ENCODE results near the gene BICDL2.
A peak's percentile ranks its signal among the peaks of the same experiment; 100 is the strongest.

Gene BICDL2

DNA sequence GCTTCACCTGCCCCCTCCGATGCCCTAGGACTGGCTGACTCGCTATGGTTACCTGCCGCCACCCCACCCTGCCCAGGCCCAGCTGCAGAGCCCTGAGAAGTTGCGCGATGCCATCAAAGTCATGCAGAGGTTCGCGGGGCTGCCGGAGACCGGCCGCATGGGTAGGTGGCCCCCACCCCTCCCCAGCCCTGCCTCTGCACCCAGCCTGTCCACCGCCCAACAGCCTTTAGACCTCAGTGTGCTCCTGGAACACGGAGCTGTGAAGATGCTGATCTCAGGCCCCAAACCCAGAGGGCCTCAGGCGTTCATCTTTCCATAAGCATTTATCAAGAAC is 10.6 kb upstream of the BICDL2 start:
- DNase-seq (ENCODE audit: low read depth in 2 of 2) = no peak

DNA sequence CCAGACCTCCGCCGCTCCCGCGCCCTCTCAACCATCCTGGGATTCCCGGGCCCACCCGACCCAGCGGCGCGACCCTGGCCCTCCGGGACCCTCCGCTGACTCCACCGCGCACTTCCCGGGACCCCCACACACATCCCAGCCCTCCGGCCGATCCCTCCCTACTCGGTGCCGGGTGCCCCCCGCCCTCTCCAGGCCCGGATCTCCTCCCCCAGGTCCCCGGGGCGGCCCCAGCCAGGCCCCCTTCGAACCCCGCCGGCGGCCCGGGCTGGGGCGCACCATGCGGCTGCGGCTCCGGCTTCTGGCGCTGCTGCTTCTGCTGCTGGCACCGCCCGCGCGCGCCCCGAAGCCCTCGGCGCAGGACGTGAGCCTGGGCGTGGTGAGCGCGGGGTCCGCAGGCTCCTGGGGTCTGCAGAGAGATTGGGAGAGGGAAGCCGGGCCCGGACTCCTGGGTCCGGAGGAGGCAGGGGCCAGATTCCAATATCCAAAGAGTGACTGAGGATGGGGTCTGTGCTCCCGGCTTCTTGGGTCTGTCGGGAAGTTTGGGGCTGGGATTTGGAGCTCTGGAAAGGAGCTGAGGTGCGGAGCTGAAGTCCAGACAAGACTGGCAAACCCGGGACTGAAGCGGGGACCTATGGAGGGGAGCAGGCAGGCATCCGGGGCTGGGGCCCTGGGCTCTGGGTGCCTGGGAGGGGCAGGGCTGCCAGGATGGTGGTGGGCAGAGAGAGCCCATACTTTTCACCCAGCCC is 10.1 kb upstream of the BICDL2 start:
- no peak for DNase-seq (ENCODE audit: low read depth in 2 of 2)

DNA sequence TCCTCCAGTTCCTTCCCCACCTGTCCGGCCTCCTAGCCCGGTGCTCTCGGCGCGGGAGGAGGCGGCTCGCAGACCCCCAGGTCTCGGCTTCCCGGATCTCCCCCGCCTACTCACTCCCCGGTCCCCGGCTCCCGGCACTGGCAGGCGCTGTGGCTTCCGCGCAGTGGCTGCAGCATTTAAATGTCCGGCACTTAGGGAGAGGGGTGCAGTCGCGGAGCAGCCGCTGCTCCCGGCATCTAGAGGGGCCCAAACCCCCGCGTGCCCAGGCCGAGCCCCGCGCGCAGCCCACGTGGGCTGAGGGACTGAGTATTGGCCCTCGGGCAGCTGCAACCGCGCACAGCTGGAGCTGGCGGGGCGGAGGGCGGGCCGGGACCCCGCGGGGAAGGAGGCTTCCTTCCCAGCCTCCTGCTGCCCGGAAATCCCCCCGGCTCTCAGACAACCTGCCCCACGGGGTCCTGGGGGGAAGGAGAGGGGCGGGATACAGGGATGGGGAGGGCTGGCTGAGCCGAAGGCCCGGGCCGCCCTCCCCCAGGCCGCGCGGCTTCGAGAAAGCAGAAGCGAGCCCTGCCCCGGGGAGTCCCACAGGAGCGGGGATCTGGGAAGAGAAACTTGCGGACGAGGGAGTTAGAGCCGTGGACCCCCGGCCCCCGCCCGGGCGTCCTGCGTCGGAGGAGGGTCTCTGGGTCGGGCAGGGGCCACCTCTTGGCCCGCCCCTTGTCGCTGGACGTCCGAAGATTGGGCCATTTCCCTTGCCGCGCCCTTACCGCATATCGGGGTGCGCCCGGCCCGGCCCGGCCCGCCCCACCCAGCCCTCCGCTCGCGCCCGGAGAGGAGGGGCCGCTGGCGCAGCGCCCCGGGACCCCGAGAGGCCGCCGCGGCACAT is 9.3 kb upstream of the BICDL2 start, which contains the start of gene MMP25:
TSS of gene MMP25 (plus strand) at position 804 of the 883 bp plus-strand sequence. CDS start 357 bp downstream, outside the sequence.
- DNase-seq (ENCODE audit: low read depth in 2 of 2) = no peak

DNA sequence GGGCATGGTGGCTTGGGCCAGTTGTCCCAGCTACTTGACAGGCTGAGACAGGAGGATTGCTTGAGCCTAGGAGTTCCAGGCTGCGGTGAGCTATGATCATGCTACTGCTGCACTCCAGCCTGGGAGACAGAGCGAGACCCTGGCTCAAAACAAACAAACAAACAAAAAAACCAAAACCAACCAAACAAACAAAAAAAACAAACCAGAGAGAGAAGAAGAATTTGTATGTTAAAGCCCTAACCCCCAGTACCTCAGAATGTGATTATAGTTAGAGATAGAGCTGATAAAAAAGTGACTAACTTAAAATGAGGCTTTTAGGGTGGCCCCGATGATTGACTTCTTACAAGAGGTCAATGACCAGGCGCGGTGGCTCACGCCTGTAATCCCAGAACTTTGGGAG is 8.0 kb upstream of the BICDL2 start:
- DNase-seq (ENCODE audit: low read depth in 2 of 2) = no peak

DNA sequence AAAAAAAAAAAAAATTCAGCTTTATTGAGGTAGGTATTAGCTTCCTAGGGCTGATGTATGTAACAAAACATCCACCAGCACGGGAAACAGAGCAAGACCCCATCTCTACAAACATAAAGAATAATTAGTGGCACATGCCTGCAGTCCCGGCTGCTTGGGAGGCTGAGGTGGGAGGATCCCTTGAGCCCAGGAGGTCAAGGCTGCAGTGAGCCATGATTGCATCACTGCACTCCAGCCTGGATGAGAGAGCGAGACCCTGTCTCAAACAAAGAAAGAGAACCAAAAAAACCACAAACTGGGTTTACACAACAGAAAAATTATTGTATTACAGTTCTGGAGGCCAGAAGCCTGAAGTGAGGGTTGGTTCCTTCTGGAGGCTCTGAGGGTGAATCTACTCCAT is 5.6 kb upstream of the BICDL2 start:
- no peak for DNase-seq (ENCODE audit: low read depth in 2 of 2)

DNA sequence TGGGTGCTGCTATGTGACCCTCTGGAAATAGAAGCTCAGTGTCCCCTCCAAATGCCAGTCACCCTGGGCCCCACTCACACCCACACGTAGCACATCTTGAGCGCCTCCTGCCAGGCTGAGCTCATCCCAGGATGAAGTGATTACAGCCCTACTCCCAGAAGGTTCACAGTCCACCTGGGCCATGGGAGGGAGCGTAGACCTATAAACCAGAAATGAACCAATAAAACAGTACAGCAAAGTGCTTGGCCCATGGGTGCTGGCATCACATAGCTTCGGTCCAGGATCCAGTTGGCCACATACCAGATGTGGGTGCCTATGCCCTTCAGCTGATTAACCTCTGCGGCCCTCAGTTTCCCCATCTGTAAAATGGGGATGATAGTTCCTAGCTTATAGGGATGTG is 2.2 kb upstream of the BICDL2 start:
- DNase-seq (ENCODE audit: low read depth in 2 of 2) = no peak

DNA sequence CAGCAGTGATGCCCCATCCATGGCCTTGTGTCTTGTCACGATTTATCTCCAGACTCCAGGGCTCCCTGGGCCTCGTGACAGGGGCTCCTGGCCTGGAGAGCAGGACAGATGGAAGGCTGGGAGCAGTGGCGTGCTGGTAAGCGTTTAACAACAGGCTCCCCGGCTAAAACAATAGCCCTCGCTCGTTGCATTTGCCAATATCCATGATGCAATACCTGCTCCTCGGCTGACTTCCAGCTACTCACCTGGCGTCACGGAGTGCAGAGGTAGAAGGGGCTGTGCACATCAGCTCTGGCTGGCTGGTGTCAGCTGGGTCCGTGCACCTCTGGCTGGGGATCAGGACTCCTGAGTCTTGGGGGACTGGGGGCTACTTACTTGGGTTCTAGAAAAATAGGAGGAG is 1.5 kb upstream of the BICDL2 start:
- DNase-seq (ENCODE audit: low read depth in 2 of 2) = no peak

DNA sequence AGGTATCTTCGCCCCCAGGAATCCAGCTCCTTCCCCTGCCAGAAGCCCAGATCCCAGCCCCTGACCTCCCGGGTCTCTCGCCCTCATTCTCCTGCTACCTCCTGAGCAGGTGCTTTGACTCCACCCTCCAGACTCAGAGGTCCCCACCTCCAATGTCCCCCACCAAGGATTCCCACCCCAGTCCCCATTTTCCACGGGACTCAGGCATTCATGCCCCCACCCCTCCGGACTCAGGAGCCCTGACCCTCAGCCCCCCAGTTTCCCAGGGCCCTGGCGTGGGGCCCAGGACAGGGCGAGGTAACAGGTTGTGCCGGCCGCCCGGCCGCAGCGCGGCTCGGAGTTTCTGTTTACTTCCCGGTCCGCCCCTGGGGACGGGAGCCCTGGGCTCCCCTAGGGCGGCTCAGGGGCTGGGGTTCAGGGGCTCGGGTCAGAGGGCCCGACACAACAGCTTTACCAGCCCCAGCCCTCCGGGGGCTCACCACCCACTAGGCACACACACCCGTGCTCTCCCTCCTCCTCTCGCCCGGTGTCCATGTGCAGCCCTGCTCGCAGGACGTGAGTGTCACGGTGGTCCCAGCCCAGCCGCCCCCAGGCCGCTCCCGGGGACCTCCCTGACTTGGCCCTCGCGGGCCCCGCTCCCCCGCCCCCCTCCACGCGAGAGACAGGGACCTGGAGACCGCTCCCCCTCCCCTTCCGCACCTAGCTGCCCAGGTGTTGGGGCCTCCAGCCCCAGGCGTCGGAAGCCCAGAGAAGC is 595 bp downstream of the BICDL2 start:
- DNase-seq (ENCODE audit: low read depth in 2 of 2) = no peak

DNA sequence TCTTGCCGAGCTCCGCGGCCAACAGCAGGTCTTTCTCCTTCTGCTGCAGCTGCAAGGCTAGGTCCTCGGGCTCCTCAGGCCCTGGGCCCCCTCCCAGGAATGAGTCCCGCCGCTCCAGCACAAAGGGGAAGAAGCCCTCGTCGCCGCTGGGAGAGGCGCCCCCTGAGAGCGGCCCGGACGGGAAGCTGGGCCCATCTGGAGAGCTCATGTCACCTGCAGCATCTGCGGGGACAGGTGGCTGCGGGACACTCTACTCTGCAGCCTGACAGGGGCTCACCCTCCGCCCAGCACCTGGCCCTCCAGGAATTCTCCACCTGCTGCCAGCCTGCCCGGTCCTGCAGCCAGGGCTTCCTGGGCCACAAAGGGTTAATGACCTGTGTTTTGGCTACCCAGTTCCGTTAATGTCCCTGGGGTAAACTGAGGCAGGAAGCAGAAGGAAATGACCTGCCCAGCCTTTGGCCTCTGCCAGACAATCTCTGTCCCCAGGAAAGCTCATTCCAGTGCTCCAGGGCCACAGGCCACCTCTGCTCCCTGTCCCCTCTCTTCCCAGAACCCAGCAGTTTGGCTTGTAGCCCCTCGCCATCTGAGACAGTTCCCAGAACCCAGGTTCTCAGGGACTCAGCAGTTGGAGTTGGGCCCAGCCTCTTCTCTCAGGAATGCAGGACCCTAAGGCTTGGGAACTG is 1.3 kb downstream of the BICDL2 start:
- DNase-seq (ENCODE audit: low read depth in 2 of 2) = no peak

DNA sequence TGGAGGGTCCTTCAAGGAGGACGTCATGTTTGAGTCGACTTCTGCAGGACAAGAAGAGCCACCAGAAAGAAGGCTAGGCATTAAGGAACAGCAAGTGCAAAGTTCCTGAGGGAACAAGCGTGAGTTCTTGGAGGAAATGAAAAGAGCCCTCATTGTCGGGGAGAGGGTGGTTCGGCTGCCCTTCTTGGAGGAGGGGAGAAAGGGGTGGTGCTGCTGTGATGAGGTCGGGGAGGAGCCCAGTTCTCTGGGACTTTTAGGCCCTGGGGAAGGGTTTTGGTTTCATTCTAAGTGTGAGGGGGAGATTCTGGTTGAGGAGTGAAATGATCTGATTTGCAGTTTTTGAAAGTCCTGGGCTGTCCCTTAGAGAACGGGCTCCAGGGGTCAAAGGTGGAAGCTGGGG is 4.1 kb downstream of the BICDL2 start:
- no peak for DNase-seq (ENCODE audit: low read depth in 2 of 2)

DNA sequence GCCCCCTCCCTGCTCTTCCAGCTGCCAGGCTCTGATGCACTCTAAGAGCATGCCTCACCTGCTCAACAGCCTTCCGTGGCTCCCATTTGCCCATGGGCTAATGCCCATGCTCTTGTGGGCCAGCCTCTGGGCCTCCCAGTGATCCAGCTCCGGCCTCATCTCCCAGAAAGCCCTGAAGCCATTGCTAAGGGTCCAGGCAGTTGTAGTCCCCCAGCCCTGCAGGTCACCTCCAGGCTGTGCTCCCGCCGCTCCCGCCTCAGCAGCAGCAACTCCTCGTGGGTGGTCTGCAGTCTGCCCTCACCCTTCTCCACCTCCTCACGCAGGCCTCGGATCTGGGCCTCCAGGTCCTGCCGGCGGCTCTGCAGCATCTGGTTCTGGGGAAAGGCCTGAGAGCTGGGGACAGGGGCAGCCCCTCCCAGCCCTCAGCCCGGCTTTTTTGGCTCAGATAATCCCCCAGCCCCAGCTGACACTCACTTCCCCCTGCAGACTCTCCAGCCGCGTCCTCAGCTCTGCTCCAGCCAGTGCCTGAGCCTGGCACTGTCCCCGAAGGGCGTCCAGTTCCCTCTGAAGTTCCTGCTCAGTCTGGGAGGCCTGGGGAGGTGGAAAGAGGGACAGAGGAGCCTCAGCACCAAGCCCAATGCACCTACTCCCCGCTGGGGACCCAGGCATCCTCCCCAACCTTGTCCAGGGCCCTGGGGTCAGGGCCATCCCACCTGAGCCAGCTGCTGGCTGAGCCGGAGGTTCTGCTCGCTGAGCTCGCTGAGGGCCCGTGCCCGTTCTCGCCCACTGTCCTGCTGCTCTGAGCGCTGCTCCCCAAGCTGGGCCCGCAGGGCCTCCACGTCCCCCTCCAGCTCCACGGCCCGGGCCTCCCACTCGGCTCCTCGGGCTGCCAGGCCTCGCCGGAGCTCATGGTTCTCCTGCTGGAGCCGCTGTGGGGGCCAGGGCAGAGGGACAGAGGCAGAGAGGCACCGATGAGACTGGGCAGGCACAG is 6.2 kb downstream of the BICDL2 start:
- no peak for DNase-seq (ENCODE audit: low read depth in 2 of 2)

DNA sequence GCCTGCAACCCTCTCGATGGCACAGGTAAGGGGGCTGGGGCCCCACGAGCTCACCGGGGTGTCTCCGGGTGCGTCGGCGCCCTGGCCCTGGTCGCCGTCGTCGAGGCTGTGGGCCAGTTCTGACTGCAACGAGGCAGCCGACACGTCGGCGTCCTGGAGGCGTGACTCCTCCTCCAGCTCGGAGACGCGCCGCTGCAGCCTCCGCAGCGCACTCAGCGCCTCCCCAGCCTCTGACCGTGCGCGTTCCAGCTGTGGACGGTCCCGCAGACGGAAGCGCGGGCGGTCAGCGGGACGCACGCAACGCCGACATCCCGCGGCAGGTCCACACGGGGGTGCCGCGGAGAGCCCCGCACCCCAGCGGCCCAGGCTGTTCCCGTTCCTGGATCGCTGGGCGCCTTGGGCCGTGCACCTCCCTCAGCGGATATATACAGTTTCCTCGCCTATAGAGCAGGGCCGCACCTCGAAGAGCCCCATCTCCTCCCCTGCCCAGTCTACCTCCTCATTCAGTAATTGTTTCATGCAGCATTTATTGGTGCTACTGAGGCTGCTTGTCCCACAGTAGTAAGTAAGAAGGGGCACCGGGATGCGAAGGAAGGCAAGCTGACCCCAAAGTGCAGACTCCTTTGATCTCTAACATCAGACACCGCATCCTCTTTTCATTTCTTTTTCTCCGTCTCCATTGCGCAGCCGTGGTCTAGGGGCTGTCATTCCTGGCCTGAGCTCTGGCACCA is 7.1 kb downstream of the BICDL2 start:
- DNase-seq (ENCODE audit: low read depth in 2 of 2) = peak in 1 of 2 donors; percentile 51

DNA sequence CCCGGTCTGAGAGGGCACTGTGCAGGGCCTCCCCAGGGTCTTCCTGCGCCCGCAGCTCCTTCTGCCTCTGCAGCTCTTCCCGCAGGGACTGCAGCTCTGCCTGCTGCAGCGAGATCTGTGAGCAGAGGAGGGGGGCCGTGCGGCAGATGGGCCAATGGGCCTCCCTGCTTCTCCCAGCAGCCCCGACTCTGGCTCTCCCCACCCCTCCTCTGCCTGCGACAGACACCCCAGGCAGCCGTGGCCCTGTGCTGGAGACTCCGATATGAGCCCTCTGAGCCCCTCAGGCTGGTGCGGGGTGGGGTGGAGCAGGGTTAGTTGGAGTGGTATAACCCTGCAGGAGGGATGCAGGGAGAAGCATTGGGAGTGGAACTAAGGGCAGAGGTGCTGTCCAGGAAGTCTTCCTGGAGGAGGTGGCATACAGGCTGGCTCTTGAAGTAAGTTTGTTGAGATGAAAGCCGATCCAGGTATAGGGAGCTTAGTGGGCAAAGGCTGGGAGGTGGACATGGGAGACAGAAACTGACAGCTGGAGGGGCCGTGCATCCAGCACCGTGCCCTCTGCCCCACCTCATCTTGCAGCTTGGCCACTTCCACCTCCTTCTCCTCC is 7.9 kb downstream of the BICDL2 start:
- DNase-seq (ENCODE audit: low read depth in 2 of 2) = no peak

DNA sequence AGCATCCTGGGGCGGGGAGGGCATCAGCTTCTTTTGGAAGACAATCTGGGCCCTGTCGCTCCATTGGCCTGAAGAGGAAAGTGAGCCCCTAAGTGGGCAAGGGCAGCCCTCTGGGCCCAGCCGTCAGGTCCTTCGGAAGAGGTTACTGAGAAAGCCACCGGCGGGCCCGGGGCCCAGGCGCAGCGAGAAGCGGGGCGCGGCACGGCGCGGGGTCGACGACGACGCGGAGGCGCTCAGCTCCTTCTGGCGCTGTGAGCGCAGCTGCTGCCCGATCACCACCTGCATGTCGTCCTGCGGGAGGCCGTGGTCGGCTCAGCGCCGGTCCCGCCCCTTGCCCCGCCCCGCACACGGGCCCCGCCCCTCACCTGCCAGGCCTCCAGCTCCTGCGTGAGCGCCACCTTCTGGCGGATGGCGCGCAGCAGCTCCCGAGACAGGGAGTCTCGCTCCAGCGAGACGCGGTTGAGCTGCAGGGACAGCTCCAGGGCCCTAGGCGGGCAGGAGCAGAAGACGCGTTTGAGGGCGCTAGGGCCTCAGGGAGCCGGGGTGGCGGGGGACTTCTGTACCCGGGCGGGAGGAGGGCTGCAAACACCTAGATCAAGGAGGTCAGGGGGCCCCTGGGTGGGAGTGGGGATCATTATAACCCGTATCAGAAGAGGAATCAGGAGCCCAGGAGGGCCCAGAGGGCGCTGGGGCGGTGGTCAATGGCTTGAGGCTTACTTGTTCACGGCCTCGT is 8.6 kb downstream of the BICDL2 start:
- peak; percentile 76 to 87 for DNase-seq (ENCODE audit: low read depth in 2 of 2)

DNA sequence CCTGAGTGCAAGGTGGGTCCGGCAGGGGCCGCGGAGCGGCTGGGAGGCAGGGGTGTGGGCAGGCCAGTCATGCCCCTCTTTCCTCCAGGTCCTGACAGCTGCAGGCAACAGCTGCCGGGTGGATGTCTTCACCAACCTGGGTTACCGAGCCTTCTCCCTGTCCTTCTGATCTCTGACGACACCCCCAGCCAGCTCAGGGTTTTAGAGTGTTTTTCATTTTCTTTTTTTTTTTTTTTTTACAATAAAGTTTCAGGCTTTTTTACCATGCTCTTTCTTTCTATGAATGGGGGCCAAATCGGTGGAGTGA is 9.3 kb downstream of the BICDL2 start:
- no peak for DNase-seq (ENCODE audit: low read depth in 2 of 2)

DNA sequence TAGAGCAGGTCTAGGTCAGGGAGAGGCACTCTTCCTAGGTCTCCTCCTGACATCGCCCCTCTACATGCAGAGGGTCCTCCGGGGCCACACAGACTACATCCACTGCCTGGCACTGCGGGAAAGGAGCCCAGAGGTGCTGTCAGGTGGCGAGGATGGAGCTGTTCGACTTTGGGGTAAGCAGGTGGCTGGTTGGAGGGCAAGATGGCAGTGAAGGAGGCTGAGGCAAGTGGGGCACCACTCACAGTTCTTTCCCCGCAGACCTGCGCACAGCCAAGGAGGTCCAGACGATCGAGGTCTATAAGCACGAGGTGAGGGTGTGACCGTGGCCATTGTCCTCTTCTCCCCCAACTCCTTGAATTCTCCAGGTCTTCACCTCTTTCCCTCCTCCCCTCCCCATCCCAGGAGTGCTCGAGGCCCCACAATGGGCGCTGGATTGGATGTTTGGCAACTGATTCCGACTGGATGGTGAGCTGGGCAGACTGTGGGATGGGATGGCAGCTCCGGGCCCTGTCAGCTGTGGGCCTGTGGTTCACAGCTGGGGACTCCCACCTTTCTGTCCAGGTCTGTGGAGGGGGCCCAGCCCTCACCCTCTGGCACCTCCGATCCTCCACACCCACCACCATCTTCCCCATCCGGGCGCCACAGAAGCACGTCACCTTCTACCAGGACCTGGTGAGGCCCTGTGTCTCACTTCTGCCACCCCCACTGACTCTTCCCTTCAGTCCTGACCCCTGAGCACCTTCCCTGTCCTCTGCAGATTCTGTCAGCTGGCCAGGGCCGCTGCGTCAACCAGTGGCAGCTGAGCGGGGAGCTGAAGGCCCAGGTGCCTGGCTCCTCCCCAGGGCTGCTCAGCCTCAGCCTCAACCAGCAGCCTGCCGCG is 9.9 kb downstream of the BICDL2 start:
- DNase-seq (ENCODE audit: low read depth in 2 of 2) = no peak

DNA sequence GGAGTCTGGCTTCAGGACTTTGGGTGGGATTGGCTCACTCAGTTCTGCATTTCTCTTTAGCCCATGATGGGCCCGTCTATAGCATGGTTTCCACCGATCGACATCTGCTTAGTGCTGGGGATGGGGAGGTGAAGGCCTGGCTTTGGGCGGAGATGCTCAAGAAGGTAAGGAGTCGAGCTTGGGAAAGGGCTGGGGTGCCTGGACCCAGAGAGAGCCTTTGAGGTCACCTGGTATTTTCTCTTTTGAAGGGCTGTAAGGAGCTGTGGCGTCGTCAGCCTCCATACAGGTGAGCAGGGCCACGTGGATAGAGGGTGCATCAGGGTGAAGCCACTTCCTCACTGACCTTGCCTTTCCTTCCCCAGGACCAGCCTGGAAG is 10.8 kb downstream of the BICDL2 start:
- no peak for DNase-seq (ENCODE audit: low read depth in 2 of 2)

All from stimulated activated CD4-positive, alpha-beta T cell treated with anti-CD3 and anti-CD28 coated beads, Interleukin-15, amount 100 ng/mL, for 48 hours (primary cell).